WTC11 (cell line): ENCODE results near the gene DBNL.

ENCODE experiments used
- AFF4 ChIP-seq: sonication (generic); formaldehyde crosslinking; IDR thresholded peaks from 2 replicates; pipeline ENCODE4 v1.8.1; 2023; ENCODE audit warnings: mild to moderate bottlenecking, missing genetic modification reagents, borderline replicate concordance
- ATF3 ChIP-seq: sonication (generic); formaldehyde crosslinking; conservative IDR thresholded peaks from 2 replicates; pipeline ENCODE4 v1.8.1; 2022; ENCODE audit warnings: mild to moderate bottlenecking, missing genetic modification reagents
- CTCF ChIP-seq: fragments of 200-600 bp; IDR thresholded peaks from 2 replicates; pipeline ENCODE4 v1.8.0; 2022; ENCODE audit warnings: antibody characterized with exemption
- E2F5 ChIP-seq: sonication (generic); formaldehyde crosslinking; IDR thresholded peaks from 2 replicates; pipeline ENCODE4 v1.8.1; 2022; ENCODE audit warnings: mild to moderate bottlenecking, moderate library complexity, missing genetic modification reagents
- ESRRA ChIP-seq: sonication (generic); formaldehyde crosslinking; IDR thresholded peaks from 2 replicates; pipeline ENCODE4 v1.8.1; 2022; ENCODE audit warnings: mild to moderate bottlenecking, missing genetic modification reagents, borderline replicate concordance
- FOXP4 ChIP-seq: sonication (generic); formaldehyde crosslinking; IDR thresholded peaks from 2 replicates; pipeline ENCODE4 v1.8.0; 2022; ENCODE audit warnings: mild to moderate bottlenecking, missing genetic modification reagents
- JUN ChIP-seq: sonication (generic); formaldehyde crosslinking; IDR thresholded peaks from 2 replicates; pipeline ENCODE4 v1.8.0; 2023; ENCODE audit warnings: mild to moderate bottlenecking, missing genetic modification reagents
- KAT7 ChIP-seq: sonication (generic); formaldehyde crosslinking; IDR thresholded peaks from 2 replicates; pipeline ENCODE4 v1.8.1; 2023; ENCODE audit warnings: missing genetic modification reagents, mild to moderate bottlenecking, borderline replicate concordance
- NFE2L1 ChIP-seq: sonication (generic); formaldehyde crosslinking; IDR thresholded peaks from 2 replicates; pipeline ENCODE4 v1.8.1; 2023; ENCODE audit warnings: missing genetic modification reagents
- USF2 ChIP-seq: sonication (generic); formaldehyde crosslinking; IDR thresholded peaks from 2 replicates; pipeline ENCODE4 v1.8.1; 2023; ENCODE audit warnings: mild to moderate bottlenecking, missing genetic modification reagents, moderate library complexity
- ZBTB21 ChIP-seq: sonication (generic); formaldehyde crosslinking; IDR thresholded peaks from 2 replicates; pipeline ENCODE4 v1.8.1; 2023; ENCODE audit warnings: mild to moderate bottlenecking, missing genetic modification reagents, borderline replicate concordance
- ZNF281 ChIP-seq: sonication (generic); formaldehyde crosslinking; IDR thresholded peaks from 2 replicates; pipeline ENCODE4 v1.8.0; 2023; ENCODE audit warnings: mild to moderate bottlenecking, missing genetic modification reagents
- ZSCAN18 ChIP-seq: fragments of 250-450 bp; sonication (Bioruptor Pico); IDR thresholded peaks from 2 replicates; pipeline ENCODE4 v2.1.2; 2022; ENCODE audit warnings: mild to moderate bottlenecking, moderate library complexity

- no peak for TF ChIP-seq CTCF
- TF ChIP-seq ZSCAN18, result no peak
- no peak for TF ChIP-seq ZNF281
- TF ChIP-seq ATF3 (CRISPR knock-in tag), result no peak
- TF ChIP-seq AFF4, result no peak
- TF ChIP-seq USF2, result no peak
- no peak for TF ChIP-seq KAT7
- TF ChIP-seq E2F5, result no peak
- TF ChIP-seq ESRRA, result no peak
- no peak for TF ChIP-seq ZBTB21
- TF ChIP-seq JUN (CRISPR knock-in tag), result no peak
- TF ChIP-seq FOXP4 (CRISPR knock-in tag), result no peak
- no peak for TF ChIP-seq NFE2L1 (CRISPR knock-in tag)
Measured at GRCh38 chr7:44085546-44085945, 41.0 kb downstream of the DBNL start.
